D721Med (cell line): ENCODE measurements around the gene PAX8.
"Not testable (repeated sequence)": the region's sequence is repeated elsewhere in the genome, so short reads cannot be mapped to it uniquely, and the experiment has no call there.

Source experiments
- DNase-seq: peaks from one replicate; pipeline ENCODE4 v3.0.0; 2011; ENCODE audit warnings: low spot score; ENCODE audit not compliant: insufficient read length
- FAIRE-seq: peaks from 2 replicates; lab custom pipeline; 2011; peaks lifted over from hg19 to GRCh38; lab: Jason Lieb, UNC
- CTCF ChIP-seq: IDR thresholded peaks from 2 replicates; pipeline ENCODE4 v1.5.1; 2012; ENCODE audit warnings: mild to moderate bottlenecking, control low read depth; ENCODE audit not compliant: insufficient read depth; ENCODE audit errors: missing control alignments

The PAX8 gene

DNA sequence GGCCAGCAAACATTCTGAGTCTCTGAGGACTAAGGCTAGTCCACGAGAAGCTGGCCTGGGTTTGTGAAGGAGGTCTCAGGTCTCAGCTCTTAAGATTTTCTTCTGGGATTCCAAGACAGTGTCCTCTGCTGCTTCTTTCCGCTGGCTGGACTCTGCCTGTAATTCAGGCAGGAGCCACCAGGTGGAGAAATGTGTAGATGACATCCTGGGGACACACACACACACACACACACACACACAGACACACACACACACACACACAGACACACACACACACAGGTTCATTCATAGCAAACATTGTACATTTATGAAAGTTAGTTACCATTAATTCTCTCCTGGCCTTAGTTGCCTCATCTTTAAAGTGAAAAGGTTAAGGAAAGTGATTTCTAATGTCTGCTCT, 18.9 kb upstream of the PAX8 start:
- DNase-seq, FAIRE-seq: not testable (repeated sequence)
- TF ChIP-seq CTCF = peak; percentile 1

GRCh38 chr2:113291191-113291590, 12.5 kb upstream of the PAX8 start:
- FAIRE-seq (no peak), DNase-seq (no peak)
- TF ChIP-seq CTCF = no peak

DNA sequence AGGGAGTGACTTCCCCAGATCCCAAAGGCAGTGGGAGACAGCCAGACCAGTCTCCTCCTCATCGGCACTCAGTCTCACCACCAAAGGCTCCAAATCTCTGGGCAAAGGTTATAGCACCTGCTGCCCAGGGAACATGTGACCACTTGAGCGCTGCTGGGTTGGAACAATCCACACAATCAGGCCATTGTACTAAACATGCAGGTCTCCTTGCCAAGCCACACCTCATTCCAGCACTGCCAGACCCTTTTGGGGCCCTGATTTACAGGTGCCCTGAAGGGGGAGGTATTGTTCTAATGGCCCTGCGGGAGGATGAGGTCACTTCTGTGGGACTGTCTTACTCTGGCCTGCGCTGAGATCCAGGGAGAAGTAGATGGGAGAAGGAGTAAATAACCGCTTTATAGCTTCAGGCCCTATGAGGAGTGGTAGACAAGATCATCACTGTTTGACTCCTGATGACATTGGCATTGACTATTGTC, 10.0 kb upstream of the PAX8 start:
- not testable (repeated sequence) for DNase-seq

DNA sequence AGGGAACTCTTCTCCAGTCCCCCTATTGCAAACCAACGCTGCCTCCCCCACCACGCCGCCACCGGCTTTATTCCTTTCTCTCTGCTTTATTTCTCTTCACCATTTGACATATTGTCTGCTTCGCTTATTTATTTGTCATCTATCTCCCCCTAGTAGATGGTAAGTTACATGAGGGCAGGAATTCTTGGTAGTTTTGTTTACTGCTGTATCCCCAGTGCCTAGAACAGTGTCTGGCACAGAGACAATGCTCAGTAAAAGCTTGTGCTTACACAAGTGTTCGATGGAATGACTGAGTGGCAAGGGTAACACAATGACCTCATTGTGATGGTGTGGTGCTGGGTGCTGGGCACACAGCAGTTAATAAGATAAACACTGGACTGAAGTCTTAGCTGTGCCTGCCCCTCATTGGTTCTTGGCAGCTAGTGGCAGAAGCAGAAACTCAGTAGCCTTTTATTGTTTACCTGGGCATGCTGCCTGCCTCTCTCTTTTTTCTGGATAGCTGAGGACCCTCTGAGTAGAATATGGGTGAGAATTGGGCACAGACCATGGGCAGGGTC, 9.5 kb upstream of the PAX8 start:
- not testable (repeated sequence) for FAIRE-seq, DNase-seq

More for the DNA sequence above, 10.0 kb upstream of the PAX8 start:
- not testable (repeated sequence) for FAIRE-seq

DNA sequence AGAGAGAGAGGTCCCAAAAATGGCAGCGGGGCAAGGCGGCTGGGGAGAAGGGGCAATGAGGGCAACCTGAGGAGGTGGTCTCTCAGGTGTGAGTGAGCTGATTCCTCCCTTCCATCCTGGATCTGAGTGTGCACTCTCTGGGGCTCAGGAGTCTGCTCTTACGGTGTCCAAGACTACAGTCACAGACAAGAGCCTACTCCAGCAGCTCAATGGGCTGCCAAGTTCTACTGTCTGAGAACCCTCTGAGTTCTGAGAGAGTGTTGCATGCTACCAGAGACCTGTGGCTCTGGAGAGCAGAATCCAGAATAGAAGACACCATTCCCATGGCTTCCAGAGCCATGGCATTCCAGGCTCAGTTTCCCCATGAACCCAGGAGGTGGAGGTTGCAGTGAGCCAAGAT, 7.1 kb upstream of the PAX8 start:
- DNase-seq (no peak), FAIRE-seq (no peak)
- no peak for TF ChIP-seq CTCF

DNA sequence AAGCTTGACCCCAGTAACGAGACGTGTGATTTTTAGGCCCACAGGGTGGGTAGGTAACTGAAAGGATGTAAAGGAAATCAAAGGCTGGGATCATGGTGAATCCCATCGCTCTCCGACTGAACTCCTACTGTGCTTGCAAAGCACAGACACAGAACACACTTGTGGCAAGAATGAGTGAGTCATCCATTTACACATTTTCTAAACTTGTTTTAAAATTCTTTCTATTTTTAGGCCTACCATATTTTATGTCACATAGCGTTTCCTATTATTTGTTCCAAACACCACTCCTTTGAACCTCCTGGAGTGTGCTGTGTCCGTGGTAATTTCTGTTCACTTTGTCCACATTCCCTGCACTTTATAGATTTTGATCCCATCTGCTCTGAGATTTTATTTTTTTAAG, 6.3 kb upstream of the PAX8 start:
- FAIRE-seq, DNase-seq: not testable (repeated sequence)

- no peak for DNase-seq
- no peak for TF ChIP-seq CTCF
- no peak for FAIRE-seq
Observed at GRCh38 chr2:113284476-113284875, 5.8 kb upstream of the PAX8 start.

DNA sequence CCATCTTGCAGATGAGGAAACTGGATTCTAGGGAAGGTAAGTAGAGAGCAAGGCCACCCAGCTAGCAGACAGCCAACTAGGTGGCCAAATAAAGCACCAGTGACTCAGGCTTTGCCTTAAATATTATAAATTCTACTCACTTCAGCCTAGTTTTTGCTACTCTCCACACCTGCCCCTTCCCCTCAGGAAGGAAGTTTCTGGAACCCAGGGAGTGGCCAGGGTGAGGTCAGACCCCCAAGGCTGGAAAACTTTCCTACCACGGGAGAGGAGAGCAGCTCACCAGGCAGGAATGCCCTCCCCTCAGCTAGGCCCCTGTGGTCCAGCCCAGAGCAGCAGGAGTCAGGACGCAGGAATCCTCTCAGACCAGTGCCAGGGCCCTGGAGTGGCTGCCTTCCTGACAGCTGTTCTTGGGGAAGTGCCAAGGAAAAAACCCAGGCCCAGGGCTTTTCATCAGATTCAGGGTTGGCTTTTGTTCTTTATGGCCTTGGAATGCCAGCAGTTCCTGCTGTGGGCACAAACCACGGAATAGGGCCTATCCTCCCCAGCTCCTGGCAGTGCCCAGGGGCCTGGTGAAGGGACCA, 5.1 kb upstream of the PAX8 start:
- DNase-seq = no peak
- no peak for FAIRE-seq
- no peak for TF ChIP-seq CTCF
